HuH-7.5 (cell line): ENCODE measurements around the gene STRADB.
"Not testable (repeated sequence)": the region's sequence is repeated elsewhere in the genome, so short reads cannot be mapped to it uniquely, and the experiment has no call there.

Experiments
- DNase-seq: peaks from one replicate; pipeline ENCODE4 v3.0.0; 2011; ENCODE audit warnings: low spot score

The STRADB gene

GRCh38 chr2:201430839-201431238, 20.7 kb upstream of the STRADB start:
- no peak for DNase-seq

DNA sequence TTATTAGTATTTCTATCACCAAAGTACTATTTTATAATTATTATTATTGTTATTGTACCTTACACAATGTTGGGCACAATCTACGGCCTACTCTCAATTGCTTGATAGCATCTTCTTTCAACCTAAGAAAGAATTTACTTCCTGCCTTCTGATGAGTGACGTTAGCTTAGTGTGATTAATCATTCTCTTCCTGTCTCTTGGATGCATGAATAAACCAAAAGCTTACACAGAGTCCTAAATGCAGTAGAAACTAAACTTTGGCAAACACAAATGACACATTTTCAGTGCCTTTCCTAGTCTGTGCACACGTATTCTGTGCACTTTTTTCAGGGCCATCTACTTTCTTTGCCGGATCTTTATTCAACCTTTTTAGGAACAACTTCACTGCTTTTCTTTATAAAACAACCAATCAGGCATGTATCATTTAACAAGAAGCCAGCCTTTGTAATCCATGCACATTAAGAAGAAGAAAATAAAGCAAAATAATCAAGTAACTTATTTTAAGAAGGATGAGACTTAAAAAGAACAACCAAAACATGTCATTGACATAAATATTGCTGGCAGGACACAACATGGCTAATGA, 19.4 kb upstream of the STRADB start:
- no peak for DNase-seq

- DNase-seq: no peak
Observed at GRCh38 chr2:201432621-201433393, 18.7 kb upstream of the STRADB start.

DNA sequence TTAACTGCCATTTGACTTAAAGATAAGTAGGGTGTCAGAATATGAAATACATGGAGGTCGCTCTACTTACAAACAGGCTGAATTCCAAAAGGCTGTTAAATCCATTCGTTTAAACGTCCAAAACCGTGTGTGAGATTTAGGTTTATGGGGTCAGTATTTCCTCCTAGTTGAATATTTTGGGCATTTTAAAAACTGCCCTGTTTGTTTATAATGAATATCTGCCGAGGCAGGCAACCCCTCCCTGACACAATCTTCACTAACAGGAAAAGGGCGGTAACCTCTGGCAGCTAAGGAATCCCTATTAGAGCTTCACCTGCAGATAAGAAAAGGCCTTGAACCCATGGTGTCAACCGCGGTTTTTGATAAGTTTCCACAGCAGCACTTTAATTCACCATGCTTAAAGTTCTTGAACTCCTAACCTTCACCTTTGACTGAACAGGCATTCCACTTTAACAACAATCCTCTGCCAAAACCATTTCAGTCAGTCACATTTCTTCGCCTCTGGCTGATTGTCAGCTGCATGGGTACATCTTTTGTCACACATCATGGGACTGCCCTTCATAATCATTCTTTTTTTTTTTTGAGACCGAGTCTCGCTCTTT, 18.0 kb upstream of the STRADB start:
- no peak for DNase-seq

DNA sequence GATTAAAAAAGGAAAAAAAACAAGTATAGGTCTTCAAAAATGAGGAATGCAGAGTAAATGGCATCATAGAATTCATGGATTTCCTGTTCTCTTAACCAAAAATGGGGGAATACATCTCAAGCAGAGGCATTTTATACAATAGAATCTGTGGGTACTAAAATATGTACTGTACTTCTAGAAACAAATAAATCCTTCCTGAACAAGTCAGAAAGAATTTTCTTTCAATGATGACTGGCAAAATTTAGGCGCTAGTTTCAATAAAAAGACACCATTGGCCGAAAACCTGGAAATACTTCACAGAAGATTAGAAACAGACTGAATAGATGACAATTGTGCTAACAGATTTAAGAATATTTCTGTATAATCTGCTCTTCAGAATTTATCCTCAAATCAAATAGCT, 15.4 kb upstream of the STRADB start:
- no peak for DNase-seq

DNA sequence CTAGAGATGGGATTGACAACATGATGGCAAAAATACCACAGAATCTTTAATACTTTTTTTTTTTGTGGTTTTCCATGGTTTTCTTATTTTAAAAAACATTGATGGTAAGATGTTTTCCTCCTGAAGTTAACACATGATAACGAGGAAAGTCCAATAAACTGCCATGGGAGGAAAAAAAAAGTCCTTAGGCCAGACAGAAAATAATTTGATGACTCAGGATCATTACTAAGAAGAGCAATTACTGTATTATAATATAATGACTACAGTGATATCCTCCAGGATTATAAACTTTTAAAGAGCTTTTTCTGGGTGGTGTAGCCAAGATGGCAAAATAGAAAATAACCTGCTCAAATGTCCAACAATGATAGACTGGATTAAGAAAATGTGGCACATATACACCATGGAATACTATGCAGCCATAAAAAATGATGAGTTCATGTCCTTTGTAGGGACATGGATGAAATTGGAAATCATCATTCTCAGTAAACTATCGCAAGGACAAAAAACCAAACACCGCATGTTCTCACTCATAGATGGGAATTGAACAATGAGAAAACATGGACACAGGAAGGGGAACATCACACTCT, 12.1 kb upstream of the STRADB start:
- not testable (repeated sequence) for DNase-seq

- DNase-seq: no peak
Observed at GRCh38 chr2:201440182-201440581, 11.4 kb upstream of the STRADB start.

DNA sequence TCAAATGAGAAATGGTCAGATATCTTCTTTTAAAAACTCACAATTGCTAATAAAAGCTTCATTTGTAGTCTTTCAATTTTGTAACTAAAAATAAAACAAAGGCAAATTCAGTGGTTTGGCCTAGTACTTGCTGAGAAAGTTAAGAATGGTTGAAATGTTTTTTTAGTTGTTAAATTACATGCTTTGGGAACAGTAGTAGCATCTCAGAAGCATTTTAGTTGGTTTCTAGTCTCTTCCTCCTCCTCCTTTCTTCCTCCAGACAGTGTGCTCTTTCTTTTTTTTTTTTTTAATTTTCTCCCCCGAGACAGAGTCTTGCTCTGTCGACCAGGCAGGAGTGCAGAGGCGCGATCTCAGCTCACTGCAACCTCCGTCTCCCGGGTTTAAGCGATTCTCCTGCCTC, 10.1 kb upstream of the STRADB start:
- no peak for DNase-seq

DNA sequence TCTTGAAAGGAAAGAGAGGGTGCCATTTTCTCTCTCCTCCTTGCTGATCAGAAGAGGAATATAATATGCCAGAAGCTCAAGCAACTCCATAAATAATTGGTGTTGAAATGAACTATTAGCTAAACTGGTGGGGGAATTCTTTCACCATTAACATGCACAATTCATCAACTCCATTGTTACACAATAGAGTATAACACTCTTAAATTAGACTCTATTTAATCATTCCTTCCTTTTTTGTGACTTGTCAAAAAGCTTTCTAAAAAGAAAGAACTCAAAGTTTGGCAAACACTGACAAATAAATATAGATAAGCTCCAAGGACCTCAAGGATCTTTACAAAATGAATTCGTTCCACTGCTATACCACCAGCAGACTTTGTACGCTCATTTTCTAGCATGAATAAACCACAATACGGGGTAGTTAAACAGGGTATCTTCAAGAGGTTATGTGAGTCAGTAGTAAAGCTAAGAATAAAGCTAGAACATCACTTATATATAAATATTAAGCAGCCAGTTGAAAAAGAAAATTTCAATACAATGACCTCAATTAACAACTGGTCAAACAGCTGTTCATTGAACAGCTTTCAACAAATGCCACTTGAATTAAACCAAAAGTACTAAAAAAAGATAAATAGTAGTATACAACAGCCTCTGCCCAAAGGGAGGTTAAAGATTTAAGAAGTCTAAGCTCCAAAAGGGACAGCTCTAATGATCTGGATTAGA, 6.6 kb upstream of the STRADB start:
- DNase-seq: no peak

GRCh38 chr2:201447086-201447485, 4.5 kb upstream of the STRADB start:
- DNase-seq: no peak

DNA sequence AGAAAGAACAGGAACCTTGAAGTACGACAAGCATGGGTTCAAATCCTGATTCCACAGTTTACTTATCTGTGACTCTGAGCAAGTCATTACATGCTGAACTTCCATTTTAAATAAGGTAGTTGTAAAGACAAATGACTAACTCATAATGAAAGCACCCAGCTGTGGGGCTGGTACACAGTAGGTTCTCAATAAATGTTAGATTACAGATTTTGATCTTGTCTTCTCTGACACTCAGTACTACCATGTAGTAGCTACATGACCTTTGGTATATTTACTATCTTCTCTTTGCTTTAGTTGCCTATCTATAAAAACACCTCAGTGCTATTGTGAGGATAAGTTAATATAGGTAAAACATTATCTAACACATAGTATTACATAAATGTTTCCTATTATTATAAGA, 3.5 kb upstream of the STRADB start:
- no peak for DNase-seq

- DNase-seq: no peak
Observed at GRCh38 chr2:201448701-201449100, 2.8 kb upstream of the STRADB start.

GRCh38 chr2:201450954-201451291, 617 bp upstream of the STRADB start:
- no peak for DNase-seq

DNA sequence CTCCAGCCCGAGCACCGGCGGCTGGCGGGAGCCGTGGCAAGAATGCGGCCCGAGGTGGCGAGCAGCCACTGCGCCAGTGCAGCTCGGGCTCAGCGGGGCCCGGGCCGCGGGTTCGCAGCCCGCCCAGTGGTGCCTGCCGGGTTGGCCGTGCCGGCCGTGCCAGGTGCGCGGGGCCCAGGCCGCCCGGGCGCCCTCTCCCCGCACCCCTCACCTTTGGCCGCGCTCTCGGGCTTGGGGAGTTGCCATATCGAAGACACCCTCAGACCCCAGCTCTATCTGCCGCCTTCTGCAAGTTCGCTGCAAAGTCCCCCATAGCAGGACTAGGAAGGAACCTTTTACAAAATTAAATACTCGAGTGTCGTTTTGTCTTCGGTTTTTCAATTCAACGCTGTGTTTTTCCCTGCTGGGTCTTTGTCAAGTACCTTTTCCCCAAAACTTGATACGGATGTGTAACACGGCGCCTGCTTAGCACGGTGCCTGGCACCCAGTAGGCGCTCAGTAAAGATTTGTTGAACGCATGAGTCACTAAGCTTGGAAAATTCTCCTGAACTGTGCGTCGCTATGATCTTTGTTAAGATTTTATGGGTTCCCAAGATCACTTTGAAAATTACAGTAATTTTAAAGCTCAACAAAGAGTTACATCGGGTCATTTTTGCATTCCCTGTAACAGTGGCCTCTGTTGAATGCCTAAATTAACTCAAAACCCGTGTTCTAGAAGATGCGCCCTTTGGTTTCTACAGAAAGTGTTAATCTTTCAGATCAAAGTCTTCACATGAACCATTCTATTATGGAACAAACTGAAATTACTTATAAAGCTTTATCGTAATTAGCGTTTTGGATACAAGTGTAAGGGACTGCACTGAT, 750 bp downstream of the STRADB start:
- DNase-seq: no peak

DNA sequence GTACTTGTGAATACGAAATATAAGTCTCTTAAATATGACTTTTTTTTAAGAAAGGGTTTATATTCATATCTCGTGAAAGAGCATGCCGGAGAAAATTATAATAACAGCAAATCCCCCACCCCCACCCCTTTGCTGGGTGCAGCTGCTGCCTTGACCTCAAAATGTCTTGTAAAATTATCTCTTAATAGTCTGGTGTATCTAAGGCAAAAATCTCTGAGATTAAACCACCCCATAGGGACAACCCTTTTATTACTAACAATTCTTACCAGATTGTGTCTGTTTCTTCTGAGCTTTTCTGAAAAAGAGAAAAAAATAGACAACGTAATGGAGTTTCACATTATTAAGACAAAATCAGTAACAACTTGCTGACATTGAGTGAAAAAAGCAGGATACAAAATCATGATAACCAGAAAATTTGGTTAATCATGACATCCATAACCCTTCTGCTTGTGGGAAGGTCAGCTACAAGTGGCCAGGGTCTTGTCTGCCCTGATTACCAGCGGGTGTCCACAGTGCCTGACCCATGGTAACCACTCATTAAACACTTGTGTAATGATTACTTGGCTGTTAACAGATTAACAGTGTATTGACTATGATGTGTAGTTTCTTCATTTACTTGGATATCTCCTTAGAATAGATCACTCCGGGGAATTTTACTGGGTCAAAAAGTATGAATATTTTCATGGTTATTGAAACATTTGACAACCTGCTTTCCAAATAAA, 1.5 kb downstream of the STRADB start:
- no peak for DNase-seq

GRCh38 chr2:201458381-201458780, 6.8 kb downstream of the STRADB start:
- DNase-seq: no peak

DNA sequence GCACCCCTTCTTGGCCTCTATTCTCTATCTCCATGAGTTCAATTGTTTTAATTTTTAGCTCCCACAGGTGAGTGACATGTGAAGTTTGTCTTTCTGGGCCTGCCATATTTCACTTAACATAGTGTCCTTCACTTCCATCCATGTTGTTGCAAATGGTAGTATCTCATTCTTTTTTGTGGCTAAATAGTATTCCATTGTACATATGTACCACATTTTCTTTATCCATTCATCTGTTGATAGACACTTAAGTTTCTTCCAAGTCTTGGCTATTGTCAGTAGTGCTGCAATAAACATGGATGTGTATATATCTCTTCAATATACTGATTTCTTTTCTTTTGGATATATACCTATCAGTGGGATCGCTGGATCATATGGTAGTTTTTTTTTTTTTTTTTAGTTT, 9.0 kb downstream of the STRADB start:
- no peak for DNase-seq

GRCh38 chr2:201464547-201464946, 13.0 kb downstream of the STRADB start:
- DNase-seq: no peak

- no peak for DNase-seq
Observed at GRCh38 chr2:201465524-201465971, 14.0 kb downstream of the STRADB start.

DNA sequence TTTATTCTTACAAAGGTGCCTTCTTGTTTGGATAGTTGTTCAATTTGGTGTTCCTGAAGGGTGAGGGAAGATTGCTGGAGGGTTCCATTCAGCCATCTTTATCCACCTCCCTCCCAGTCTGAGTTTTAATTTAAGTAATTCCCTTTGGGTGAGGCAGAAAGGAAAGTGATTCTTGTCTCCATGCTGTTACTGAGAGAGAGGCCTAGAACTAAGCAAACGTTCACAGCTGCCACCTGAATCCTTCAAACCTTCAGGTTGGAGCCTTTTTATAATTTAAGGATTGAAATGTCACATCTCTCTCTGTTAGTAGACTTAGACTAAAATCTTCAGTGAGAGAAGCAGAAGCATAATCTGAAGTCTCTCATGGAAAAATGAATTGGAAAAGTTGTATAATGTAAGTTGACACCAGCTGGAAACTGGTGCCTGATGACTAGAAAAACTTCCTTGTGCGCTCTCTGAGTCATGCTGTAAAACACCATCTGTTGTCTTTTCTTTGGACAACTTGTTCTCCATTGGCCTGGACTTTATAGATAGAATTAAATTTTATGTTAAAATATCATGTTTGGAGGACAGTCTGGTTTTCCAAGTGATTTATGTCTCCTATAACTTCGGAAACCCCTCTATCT, 14.6 kb downstream of the STRADB start:
- no peak for DNase-seq
